NCI-H345 treated with DMSO at 0.1 percent for 48 hours (cell line): Measurements from ENCODE around the gene TAGLN3.

Experiments used
- DNase-seq: peaks from one replicate; lab custom pipeline; 2025; ENCODE audit not compliant: unreplicated experiment; lab: John Stamatoyannopoulos, UW

TAGLN3 gene

GRCh38 chr3:111998636-111999483 is at the start of gene TAGLN3:
TAGLN3 (plus strand) TSS chr3:111998922; CDS start chr3:111999423, 501 bp downstream.
- peak; percentile 53 for DNase-seq

GRCh38 chr3:111949712-111950111 is 49.0 kb upstream of the TAGLN3 start:
- DNase-seq = no peak

GRCh38 chr3:111951032-111951431 is 47.7 kb upstream of the TAGLN3 start:
- DNase-seq = no peak

GRCh38 chr3:111952086-111952485 is 46.6 kb upstream of the TAGLN3 start:
- no peak for DNase-seq

GRCh38 chr3:111952866-111953450 is 45.8 kb upstream of the TAGLN3 start:
- DNase-seq = no peak

- DNase-seq = no peak
These were observed 44.3 kb upstream of the TAGLN3 start for GRCh38 chr3:111954228-111954990.

GRCh38 chr3:111955876-111956275 is 42.8 kb upstream of the TAGLN3 start:
- DNase-seq = no peak

- no peak for DNase-seq
These were observed 42.3 kb upstream of the TAGLN3 start for GRCh38 chr3:111956449-111956848.

- peak; percentile 53 for DNase-seq
These were observed 41.6 kb upstream of the TAGLN3 start for GRCh38 chr3:111956995-111957734.

- DNase-seq = no peak
These were observed 37.1 kb upstream of the TAGLN3 start for GRCh38 chr3:111961461-111962164.

- DNase-seq = no peak
These were observed 35.3 kb upstream of the TAGLN3 start for GRCh38 chr3:111963424-111963823.

GRCh38 chr3:111965484-111965883 is 33.2 kb upstream of the TAGLN3 start:
- no peak for DNase-seq

GRCh38 chr3:111967068-111967467 is 31.7 kb upstream of the TAGLN3 start:
- no peak for DNase-seq

- DNase-seq = peak; percentile 57
These were observed 31.0 kb upstream of the TAGLN3 start for GRCh38 chr3:111967651-111968274.

GRCh38 chr3:111968319-111969054 is 30.2 kb upstream of the TAGLN3 start:
- DNase-seq = no peak

- no peak for DNase-seq
These were observed 28.3 kb upstream of the TAGLN3 start for GRCh38 chr3:111970376-111970775.

GRCh38 chr3:111971533-111972130 is 27.1 kb upstream of the TAGLN3 start:
- DNase-seq = no peak

GRCh38 chr3:111972891-111973290 is 25.8 kb upstream of the TAGLN3 start:
- DNase-seq = no peak

GRCh38 chr3:111975131-111975530 is 23.6 kb upstream of the TAGLN3 start:
- DNase-seq = no peak
